RWPE2 (cell line): Measurements from ENCODE around the gene MAN1A2.
"Not testable (repeated sequence)": the region's sequence is repeated elsewhere in the genome, so short reads cannot be mapped to it uniquely, and the experiment has no call there.

Source experiments
- ATAC-seq: fragments of 200-7000 bp; cut with Tn5 transposase; 3 replicates; pipeline ENCODE4 v1.9.1; 2021; ENCODE audit warnings: low read depth
- DNase-seq: peaks from one replicate; pipeline ENCODE4 v3.0.0-alpha.2; 2020; ENCODE audit warnings: low spot score
- H3K27ac ChIP-seq: fragments of 450-650 bp; 2 replicates; pipeline ENCODE4 v1.5.1; 2017; ENCODE audit warnings: mild to moderate bottlenecking; ENCODE audit not compliant: poor library complexity, severe bottlenecking
- H3K27me3 ChIP-seq: fragments of 250-450 bp; sonication (Bioruptor Pico); 2 replicates; pipeline ENCODE4 v1.5.1; 2021; ENCODE audit warnings: mild to moderate bottlenecking, moderate library complexity; ENCODE audit not compliant: insufficient read depth, poor library complexity, severe bottlenecking
- H3K36me3 ChIP-seq: fragments of 250-450 bp; sonication (Bioruptor Pico); 2 replicates; pipeline ENCODE4 v1.5.1; 2020; ENCODE audit warnings: low read depth, mild to moderate bottlenecking, moderate library complexity
- H3K4me1 ChIP-seq: fragments of 250-450 bp; sonication (Bioruptor Pico); 2 replicates; pipeline ENCODE4 v1.5.1; 2021; ENCODE audit warnings: mild to moderate bottlenecking, moderate library complexity; ENCODE audit not compliant: insufficient read depth, poor library complexity, severe bottlenecking
- H3K4me3 ChIP-seq: fragments of 250-450 bp; sonication (Bioruptor Pico); 2 replicates; pipeline ENCODE4 v1.5.1; 2021; ENCODE audit warnings: mild to moderate bottlenecking, moderate library complexity; ENCODE audit not compliant: severe bottlenecking
- H3K9me3 ChIP-seq: fragments of 250-450 bp; sonication (Bioruptor Pico); 2 replicates; pipeline ENCODE4 v1.5.1; 2021; ENCODE audit warnings: mild to moderate bottlenecking, moderate library complexity; ENCODE audit not compliant: severe bottlenecking
- CTCF ChIP-seq: fragments of 450-650 bp; IDR thresholded peaks from one replicate; pipeline ENCODE4 v1.5.1; 2017; ENCODE audit warnings: mild to moderate bottlenecking, moderate library complexity; ENCODE audit not compliant: poor library complexity, severe bottlenecking

The MAN1A2 gene

GRCh38 chr1:117321680-117322609 is 45.3 kb upstream of the MAN1A2 start:
- ATAC-seq (no peak), DNase-seq (no peak)
- H3K27ac ChIP-seq: no peak overlapping the region
- TF ChIP-seq CTCF: no peak
- no peaks in the 10 kb centered on the region for H3K27me3 ChIP-seq
- H3K4me1 ChIP-seq: no peaks in the 10 kb centered on the region
- no peaks in the 10 kb centered on the region for H3K9me3 ChIP-seq
- no peak overlapping the region for H3K4me3 ChIP-seq
- H3K36me3 ChIP-seq: no peaks in the 10 kb centered on the region

GRCh38 chr1:117324357-117324756 is 42.9 kb upstream of the MAN1A2 start:
- DNase-seq (no peak), ATAC-seq (no peak)
- Histone ChIP-seq H3K9me3 (no peaks in the 10 kb centered on the region), H3K36me3 (no peaks in the 10 kb centered on the region), H3K27ac (no peak overlapping the region), H3K27me3 (no peaks in the 10 kb centered on the region), H3K4me3 (no peak overlapping the region), H3K4me1 (no peaks in the 10 kb centered on the region)
- TF ChIP-seq CTCF: no peak

GRCh38 chr1:117326035-117326434 is 41.2 kb upstream of the MAN1A2 start:
- not testable (repeated sequence) for H3K27ac ChIP-seq, ATAC-seq, H3K4me3 ChIP-seq, H3K27me3 ChIP-seq, H3K4me1 ChIP-seq, DNase-seq, H3K36me3 ChIP-seq, H3K9me3 ChIP-seq

GRCh38 chr1:117327011-117327410 is 40.2 kb upstream of the MAN1A2 start:
- no peak for TF ChIP-seq CTCF
- Histone ChIP-seq H3K27ac (no peak overlapping the region), H3K9me3 (no peaks in the 10 kb centered on the region), H3K36me3 (no peaks in the 10 kb centered on the region), H3K4me1 (no peaks in the 10 kb centered on the region), H3K27me3 (no peaks in the 10 kb centered on the region), H3K4me3 (no peak overlapping the region)
- ATAC-seq (no peak), DNase-seq (no peak)

GRCh38 chr1:117335376-117336086 is 31.7 kb upstream of the MAN1A2 start:
- H3K9me3 ChIP-seq: no peaks in the 10 kb centered on the region
- H3K27me3 ChIP-seq: no peaks in the 10 kb centered on the region
- DNase-seq (no peak), ATAC-seq (no peak)
- no peak overlapping the region for H3K4me3 ChIP-seq
- H3K27ac ChIP-seq: no peak overlapping the region
- no peaks in the 10 kb centered on the region for H3K4me1 ChIP-seq
- no peak for TF ChIP-seq CTCF
- no peaks in the 10 kb centered on the region for H3K36me3 ChIP-seq
